Stimulated activated naive CD8-positive, alpha-beta T cell treated with anti-CD3 and anti-CD28 coated beads, Interleukin-15, amount 100 ng/mL, for 72 hours (primary cell): ENCODE results near the gene MESP2.
"Not testable (repeated sequence)": the region's sequence is repeated elsewhere in the genome, so short reads cannot be mapped to it uniquely, and the experiment has no call there.

Experiments
- ATAC-seq: fragments of 150-1000 bp; cut with Tn5 transposase; 2 replicates; pipeline ENCODE4 v1.10.0; 2021; ENCODE audit warnings: mild to moderate bottlenecking, moderate library complexity
- DNase-seq, 2 donors: peaks; one replicate each; pipeline ENCODE4 v3.0.0; 2021 to 2022
- H3K27ac Mint-ChIP-seq, 2 donors: one replicate each; pipeline ENCODE4 v1.8.0; 2022; ENCODE audit warnings: mild to moderate bottlenecking in 2 of 2, mixed read lengths in 2 of 2, moderate library complexity in 2 of 2
- H3K27me3 Mint-ChIP-seq: one replicate; pipeline ENCODE4 v1.8.0; 2022; ENCODE audit warnings: mixed read lengths
- H3K4me1 Mint-ChIP-seq: one replicate; pipeline ENCODE4 v1.8.0; 2022; ENCODE audit warnings: mild to moderate bottlenecking, mixed read lengths
- H3K4me3 Mint-ChIP-seq, 2 donors: one replicate each; pipeline ENCODE4 v1.8.0; 2022; ENCODE audit warnings: mild to moderate bottlenecking in 2 of 2, mixed read lengths in 2 of 2, moderate library complexity in 1 of 2
- H3K9me3 Mint-ChIP-seq, 2 donors: one replicate each; pipeline ENCODE4 v1.8.0; 2022; ENCODE audit warnings: mixed read lengths in 2 of 2

The MESP2 gene

DNA sequence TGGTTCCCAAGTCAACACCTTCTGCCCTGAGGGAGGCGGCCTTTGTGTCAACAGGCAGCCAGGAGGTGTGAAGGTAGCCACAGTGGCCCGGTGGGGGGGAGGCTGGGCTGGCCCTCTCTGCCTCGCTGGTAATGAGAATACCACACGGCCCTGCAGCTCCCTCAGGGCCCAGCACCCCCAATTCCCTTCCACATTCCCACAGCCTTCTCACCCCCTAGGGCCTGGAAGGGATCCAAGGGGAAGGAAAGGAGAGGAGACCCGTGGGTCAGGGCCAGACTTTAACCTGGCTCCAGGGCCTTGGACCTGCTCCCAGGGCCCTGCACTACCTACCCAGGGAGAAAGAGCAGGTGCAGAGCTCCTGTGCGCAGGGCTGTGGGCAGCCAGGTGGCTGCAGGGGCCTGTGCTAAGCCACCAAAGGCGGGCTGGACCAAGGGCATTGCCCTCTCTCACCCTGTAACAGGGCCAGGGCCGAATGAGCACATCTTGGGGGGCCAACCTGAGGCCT lies 8.7 kb upstream of the MESP2 start:
- no peak overlapping the region for H3K27ac Mint-ChIP-seq
- DNase-seq = no peak
- H3K27me3 Mint-ChIP-seq = no peaks in the 10 kb centered on the region
- H3K4me1 Mint-ChIP-seq = no peaks in the 10 kb centered on the region
- no peak overlapping the region for H3K4me3 Mint-ChIP-seq
- no peak for ATAC-seq
- H3K9me3 Mint-ChIP-seq = no peaks in the 10 kb centered on the region

DNA sequence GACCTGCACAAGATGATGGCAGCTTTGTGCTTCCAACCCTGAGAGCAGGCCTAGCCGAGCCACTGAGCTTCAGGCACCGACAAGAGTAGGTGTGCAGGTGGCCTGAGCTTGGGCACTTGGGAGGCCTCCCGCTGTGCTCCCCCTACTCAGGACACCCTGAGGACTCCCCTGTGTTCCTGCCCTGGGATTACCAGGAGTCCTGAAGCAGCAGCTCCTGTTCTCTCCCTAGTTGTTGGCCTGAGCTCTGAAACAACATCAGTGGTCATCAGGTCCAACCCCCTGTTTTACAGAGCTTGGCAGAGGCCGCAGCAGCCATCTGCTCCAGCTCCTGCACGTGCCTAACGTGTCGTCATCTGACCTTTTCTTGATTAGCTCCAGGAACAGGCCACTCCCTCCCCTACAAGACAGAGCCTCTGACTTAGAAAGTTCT lies 8.0 kb upstream of the MESP2 start:
- no peak for ATAC-seq
- no peaks in the 10 kb centered on the region for H3K27me3 Mint-ChIP-seq
- H3K9me3 Mint-ChIP-seq = no peaks in the 10 kb centered on the region
- DNase-seq = no peak
- H3K4me1 Mint-ChIP-seq = no peaks in the 10 kb centered on the region
- H3K4me3 Mint-ChIP-seq = no peak overlapping the region
- peak overlapping the region in 1 of 2 donors; percentile 37 for H3K27ac Mint-ChIP-seq

DNA sequence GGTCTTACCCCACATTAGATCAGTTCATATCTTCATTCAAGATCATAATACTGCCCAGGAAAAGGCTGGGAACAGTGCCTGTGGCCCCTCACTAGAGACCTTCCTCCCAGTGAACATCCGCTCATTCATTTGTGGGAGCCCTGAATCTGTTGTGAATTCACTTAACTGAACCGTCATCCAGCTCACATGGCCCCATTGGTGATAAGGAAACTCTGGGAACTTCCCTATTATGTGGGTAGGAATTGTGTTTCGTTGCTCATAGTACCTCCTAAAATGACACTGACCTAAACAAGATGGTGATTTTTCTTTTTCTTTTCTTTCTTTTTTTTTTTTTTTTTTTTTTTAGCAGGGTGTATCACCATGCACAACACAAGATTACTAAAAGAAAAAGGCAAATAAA lies 6.8 kb upstream of the MESP2 start:
- Mint-ChIP-seq H3K4me1 (no peaks in the 10 kb centered on the region), H3K9me3 (no peaks in the 10 kb centered on the region), H3K27ac (no peak overlapping the region), H3K27me3 (peaks cover 6% of the 10 kb centered on the region), H3K4me3 (no peak overlapping the region)
- DNase-seq (no peak), ATAC-seq (no peak)

DNA sequence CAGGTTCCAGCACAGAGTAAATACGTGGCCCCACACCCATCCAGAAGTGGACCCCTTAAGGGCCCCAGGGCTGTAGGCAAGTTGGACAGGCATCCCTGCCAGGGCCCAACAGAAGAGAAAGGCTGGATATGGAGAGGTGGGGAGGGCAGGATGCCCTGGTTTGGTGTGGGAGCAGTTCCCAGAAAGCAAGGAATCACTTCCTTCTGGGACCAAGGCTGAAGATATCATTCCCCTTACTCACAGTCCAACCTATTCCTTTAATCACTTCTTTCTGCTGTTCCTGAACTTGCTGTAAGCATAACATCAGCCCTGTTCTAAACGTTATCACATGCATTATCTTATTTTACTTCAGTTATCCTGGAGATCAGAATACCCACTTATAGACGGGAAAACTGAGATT lies 6.1 kb upstream of the MESP2 start:
- Mint-ChIP-seq H3K27ac (no peak overlapping the region), H3K27me3 (peaks cover 10% of the 10 kb centered on the region), H3K4me3 (no peak overlapping the region), H3K4me1 (no peaks in the 10 kb centered on the region), H3K9me3 (no peaks in the 10 kb centered on the region)
- no peak for DNase-seq
- ATAC-seq = no peak

DNA sequence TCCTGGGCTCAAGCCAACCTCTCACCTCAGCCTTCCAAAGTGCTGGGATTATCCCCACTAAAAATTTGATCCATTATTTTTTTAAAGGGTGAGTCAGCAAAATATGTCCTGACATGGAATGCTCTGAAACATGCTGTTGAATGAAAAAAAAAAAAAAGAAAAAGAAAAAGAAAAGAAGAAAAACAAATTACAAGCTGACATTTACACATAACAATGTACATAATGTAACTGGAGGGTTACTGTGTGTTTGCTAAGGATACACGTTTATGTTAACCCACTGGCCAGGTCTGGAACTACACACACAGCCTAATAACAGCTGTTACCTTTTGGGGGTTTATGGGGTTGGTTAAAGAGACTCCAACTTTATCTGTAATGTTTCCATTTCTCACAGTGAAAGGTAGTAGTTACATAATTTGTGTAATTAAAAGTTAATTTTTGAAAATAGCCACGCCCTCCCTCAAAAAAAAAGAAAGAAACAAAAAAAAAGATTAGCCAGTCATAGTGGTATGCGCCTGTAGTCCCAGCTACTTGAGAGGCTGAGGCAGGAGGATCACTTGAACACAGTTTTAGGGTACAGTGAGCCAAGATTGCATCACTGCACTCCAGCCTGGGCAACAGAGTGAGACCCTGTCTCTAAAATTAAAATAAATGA lies 3.1 kb upstream of the MESP2 start:
- Mint-ChIP-seq H3K27me3 (peaks cover 29% of the 10 kb centered on the region), H3K4me1 (no peaks in the 10 kb centered on the region), H3K9me3 (no peaks in the 10 kb centered on the region), H3K4me3 (no peak overlapping the region), H3K27ac (no peak overlapping the region)
- ATAC-seq (peak; percentile 64), DNase-seq (no peak)

DNA sequence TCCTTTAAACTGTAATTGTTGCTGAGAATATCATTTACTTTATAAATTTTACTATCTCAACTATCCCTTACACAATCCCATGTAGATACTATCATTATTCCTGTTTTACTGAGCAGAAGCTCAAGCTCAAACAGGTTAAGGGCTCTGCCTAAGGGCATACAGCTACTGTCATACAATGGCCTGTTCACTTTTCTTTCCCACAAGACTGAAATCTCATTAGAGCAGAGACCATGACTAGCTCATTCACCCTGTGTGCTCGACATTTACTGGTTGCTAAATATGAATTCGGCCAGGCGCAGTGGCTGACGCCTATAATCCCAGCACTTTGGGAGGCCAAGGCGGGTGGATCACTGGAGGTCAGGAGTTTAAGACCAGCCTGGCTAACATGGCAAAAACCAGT lies 1.6 kb upstream of the MESP2 start:
- Mint-ChIP-seq H3K27ac (no peak overlapping the region), H3K4me3 (no peak overlapping the region), H3K4me1 (no peaks in the 10 kb centered on the region), H3K9me3 (no peaks in the 10 kb centered on the region), H3K27me3 (peaks cover 41% of the 10 kb centered on the region)
- ATAC-seq (no peak), DNase-seq (no peak)

DNA sequence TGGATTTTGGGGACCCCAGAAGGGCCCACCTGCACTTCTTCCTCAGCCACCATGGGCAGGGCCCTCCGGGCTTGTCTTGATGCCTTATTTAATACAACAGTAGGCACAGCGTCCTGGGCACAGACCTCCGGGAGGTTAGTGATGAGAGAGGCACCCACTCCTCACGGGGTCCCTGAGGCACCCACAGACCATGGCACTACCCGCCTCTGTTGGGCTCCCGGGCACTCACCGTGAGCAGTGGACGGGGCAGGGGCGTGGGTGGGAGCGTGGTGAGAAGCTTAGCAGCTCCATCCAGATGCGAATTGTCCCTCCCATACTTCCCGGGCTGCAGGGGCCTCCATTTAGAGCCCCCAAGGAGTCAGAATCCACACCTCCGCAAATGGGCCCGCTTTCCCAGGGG lies 317 bp upstream of the MESP2 start:
- Mint-ChIP-seq H3K4me3 (peak overlapping the region in 1 of 2 donors; percentile 74), H3K27me3 (peaks cover 50% of the 10 kb centered on the region), H3K4me1 (no peaks in the 10 kb centered on the region), H3K27ac (no peak overlapping the region), H3K9me3 (no peaks in the 10 kb centered on the region)
- DNase-seq (no peak), ATAC-seq (no peak)

DNA sequence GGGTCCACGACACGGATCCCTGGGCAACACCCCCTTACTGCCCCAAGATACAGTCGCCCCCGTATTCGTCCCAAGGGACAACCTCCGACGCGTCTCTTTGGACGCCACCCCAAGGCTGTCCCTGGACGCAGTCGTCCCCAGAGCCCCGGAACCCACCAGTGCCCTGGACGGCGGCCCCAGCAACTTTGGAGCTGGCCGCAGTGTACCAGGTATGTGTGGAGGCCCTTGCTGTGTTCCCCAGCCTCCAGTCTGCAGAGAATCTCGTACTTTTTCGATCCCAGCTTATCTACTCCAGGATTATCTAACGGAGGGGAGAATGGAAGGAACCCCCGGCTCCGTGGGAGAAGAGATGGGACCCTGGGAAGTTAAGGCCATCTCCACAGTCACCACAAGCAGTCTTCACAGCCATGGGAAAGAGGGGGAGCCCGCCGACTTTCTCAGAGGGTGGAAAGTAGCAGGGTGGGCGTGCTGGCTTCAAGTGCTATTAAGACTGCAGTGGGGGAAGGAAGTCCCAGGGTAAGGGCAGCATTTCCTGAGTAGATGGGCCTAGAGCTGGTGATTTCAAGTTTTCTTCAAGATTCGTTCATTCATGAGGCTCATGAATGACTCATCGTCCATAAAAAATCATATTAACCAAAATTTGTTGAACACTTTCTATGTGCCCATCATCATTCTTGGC lies 1.1 kb downstream of the MESP2 start:
- no peaks in the 10 kb centered on the region for H3K9me3 Mint-ChIP-seq
- ATAC-seq (peak; percentile 10), DNase-seq (no peak)
- H3K4me1 Mint-ChIP-seq = no peaks in the 10 kb centered on the region
- peaks cover 52% of the 10 kb centered on the region for H3K27me3 Mint-ChIP-seq
- no peak overlapping the region for H3K27ac Mint-ChIP-seq
- H3K4me3 Mint-ChIP-seq = peak overlapping the region; percentile 53 to 59

DNA sequence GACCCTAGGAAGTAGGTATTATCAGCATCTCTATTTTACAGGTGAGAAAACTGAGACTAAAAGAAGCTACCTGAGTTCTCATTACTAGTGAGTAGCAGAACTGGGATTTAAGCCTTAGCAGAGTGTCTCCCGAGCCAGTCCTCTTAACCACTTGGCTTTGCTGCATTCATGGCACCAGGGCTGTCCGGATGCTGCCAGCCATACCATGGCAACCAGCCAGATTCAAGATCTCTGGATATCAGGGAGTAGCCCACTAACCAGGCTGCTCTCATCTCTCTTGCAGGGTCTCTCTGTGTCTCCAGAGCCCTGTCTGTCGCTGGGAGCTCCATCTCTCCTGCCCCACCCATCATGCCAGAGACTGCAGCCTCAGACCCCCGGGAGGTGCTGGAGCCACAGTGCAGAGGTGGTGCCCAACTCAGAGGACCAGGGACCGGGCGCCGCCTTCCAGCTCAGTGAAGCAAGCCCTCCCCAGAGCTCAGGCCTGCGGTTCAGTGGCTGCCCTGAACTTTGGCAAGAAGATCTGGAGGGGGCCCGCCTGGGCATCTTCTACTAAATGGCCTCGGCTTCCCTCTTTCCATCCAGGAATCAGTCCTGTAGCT lies 1.7 kb downstream of the MESP2 start:
- DNase-seq = no peak
- ATAC-seq = no peak
- Mint-ChIP-seq H3K9me3 (no peaks in the 10 kb centered on the region), H3K27me3 (peaks cover 52% of the 10 kb centered on the region), H3K4me1 (no peaks in the 10 kb centered on the region), H3K27ac (no peak overlapping the region), H3K4me3 (peak overlapping the region in 1 of 2 donors; percentile 37)

DNA sequence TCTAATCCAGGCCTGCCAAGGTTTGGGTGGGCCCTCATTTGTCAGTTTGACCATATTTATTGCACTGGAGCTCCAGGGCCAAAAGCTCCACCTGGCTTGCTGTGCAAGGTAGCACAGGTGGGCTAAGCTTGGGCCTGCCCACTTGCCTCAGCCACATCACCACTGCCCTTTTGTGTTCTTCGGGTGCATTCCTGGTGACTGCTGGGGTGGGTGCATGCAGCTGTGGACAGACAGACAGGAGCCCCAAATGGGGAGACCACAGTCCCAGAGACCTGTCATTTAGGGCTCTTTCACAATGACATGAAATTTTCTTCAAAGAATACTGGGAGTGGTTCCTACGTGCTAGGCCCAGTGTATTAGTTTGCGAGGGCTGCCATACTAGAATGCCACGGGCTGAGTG lies 2.7 kb downstream of the MESP2 start:
- Mint-ChIP-seq H3K4me3 (no peak overlapping the region), H3K9me3 (no peaks in the 10 kb centered on the region), H3K27ac (peak overlapping the region in 1 of 2 donors; percentile 76), H3K27me3 (peaks cover 51% of the 10 kb centered on the region), H3K4me1 (no peaks in the 10 kb centered on the region)
- no peak for ATAC-seq
- no peak for DNase-seq

DNA sequence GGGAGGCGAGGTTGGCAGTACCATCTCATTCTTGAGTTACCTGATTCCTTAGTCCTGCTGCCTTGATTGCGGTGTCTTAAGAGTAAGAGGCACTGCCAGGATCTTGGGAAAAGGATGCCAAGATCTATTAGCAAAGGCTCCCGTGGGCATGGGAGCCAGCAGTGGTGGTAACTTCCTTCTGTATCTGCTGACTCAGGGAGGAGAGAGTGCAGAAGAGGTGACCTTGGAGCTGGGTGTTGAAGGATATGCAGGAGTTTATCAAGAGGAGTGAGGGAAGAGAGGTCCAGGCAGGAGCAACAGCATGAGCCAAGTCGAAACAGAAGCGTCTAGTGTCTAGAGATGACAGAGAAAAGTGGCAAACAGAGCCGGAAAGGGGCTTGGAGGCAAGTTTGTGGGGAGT lies 4.5 kb downstream of the MESP2 start:
- DNase-seq = no peak
- ATAC-seq = no peak
- no peak overlapping the region for H3K4me3 Mint-ChIP-seq
- peaks cover 42% of the 10 kb centered on the region for H3K27me3 Mint-ChIP-seq
- no peaks in the 10 kb centered on the region for H3K9me3 Mint-ChIP-seq
- H3K27ac Mint-ChIP-seq = no peak overlapping the region
- no peaks in the 10 kb centered on the region for H3K4me1 Mint-ChIP-seq

DNA sequence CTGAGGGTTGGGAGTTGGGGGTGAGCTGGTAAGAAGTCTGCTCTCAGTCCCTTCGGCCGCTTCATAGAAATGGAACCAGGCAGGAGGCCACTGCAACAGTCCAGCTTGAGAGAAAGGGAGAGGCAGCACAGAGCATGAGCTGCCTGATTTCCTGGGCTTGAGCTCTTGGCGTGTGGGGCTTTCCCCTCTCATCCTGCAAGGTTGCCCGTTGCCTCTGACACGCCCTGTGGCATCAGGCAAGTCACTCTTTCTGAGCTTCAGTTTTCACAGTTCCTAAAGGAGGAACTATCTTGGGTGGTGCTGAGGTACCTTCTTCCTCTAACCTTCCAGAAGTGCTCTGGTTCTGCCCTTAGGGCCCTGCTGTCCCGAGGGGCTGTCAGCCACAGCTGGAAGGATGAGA lies 4.9 kb downstream of the MESP2 start:
- no peak overlapping the region for H3K4me3 Mint-ChIP-seq
- no peaks in the 10 kb centered on the region for H3K9me3 Mint-ChIP-seq
- H3K27ac Mint-ChIP-seq = no peak overlapping the region
- no peaks in the 10 kb centered on the region for H3K4me1 Mint-ChIP-seq
- peaks cover 42% of the 10 kb centered on the region for H3K27me3 Mint-ChIP-seq
- ATAC-seq (peak; percentile 48), DNase-seq (no peak)

DNA sequence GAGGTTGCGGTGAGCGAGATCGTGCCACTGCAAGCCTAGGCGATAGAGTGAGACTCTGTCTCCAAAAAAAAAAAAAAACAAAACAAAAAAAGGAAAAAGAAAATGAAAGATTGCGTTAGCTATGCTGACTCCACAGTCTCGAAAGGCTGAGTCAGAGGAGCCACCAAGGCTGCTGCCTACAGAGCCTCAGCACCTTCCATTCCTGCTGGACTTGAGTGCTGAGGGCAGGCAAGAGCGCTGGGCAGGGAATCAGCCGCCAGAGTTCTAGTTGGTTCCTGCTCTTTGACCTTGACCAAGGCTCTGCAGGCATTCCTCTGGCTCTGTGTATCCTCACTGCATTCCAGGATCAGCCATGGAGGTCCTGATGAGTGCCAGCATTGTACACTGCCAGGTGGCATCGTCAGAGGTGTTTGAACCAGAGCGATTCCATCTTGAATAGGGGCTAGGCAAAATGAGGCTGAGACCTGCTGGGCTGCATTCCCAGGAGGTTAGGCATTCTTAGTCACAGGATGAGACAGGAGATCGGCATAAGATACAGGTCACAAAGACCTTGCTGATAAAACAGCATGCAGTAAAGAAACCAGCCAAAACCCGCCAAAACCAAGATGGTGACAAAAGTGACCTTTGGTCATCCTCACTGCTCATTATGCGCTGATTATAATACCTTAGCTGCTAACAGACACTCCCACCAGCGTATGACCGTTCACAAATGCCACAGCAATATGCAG lies 5.9 kb downstream of the MESP2 start:
- DNase-seq (no peak), ATAC-seq (no peak)
- Mint-ChIP-seq H3K27me3 (peaks cover 33% of the 10 kb centered on the region), H3K4me3 (no peak overlapping the region), H3K27ac (no peak overlapping the region), H3K4me1 (no peaks in the 10 kb centered on the region), H3K9me3 (no peaks in the 10 kb centered on the region)

DNA sequence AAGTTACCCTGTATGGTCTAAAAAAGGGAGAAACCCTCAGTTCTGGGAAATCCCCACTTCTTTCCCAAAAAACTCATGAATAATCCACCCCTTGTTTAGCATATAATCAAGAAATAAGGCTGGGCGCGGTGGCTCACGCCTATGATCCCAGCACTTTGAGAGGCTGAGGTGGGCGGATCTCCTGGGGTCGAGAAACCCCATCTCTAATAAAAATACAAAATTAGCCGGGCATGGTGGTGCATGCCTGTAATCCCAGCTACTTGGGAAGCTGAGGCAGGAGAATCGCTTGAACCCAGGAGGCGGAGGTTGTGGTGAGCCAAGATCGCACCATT lies 6.5 kb downstream of the MESP2 start:
- not testable (repeated sequence) for ATAC-seq, H3K27ac Mint-ChIP-seq, H3K4me3 Mint-ChIP-seq, H3K4me1 Mint-ChIP-seq, H3K9me3 Mint-ChIP-seq, DNase-seq
- H3K27me3 Mint-ChIP-seq = peaks cover 28% of the 10 kb centered on the region

DNA sequence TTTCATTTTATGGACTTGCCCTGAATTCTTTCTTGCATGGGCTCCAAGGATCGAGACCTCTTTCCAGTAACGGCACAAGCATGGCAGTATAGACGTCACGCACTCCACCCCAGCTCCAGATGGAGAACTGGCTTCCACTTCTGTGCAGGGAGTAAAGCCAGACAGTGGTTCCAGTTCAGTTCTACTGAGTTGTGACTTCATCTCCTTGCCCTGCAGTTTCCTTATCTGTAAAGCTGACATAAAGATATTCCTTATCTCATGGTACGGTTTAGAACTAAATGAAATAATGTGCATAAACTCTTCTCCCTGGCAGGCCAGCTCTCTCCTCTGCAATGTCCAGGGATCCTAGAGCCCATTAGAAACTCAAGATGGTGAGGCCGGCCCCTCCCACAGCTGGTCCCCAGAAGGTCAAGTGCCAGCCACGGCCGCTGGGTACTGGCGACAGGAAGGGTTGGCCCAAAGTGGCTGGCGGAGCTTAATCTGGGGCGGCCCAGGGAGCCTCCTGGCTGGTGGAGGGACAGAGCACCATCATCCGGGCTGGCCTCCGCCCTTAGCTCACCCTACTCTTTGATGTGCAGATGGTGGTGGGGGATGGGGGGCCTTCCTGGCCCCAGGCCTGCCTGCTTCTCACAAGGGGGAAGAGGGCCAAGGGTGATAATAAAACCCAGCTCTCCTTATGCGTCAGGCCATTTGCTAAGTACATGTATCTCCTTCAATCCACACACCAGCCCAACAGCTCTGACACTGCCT lies 7.2 kb downstream of the MESP2 start:
- H3K27me3 Mint-ChIP-seq = peaks cover 26% of the 10 kb centered on the region
- H3K4me1 Mint-ChIP-seq = no peaks in the 10 kb centered on the region
- no peak overlapping the region for H3K27ac Mint-ChIP-seq
- DNase-seq (no peak), ATAC-seq (no peak)
- no peak overlapping the region for H3K4me3 Mint-ChIP-seq
- peaks cover 3 to 7% of the 10 kb centered on the region in 2 donors for H3K9me3 Mint-ChIP-seq
